OCI-LY7 (cell line): Measurements from ENCODE around the gene DNM3. TPM values are rescaled to one million over a fixed set of nuclear protein-coding genes. Genes with fewer than 3 reads are reported as not detected.

Experiments
- BruUV-seq: library from RNA; stranded (reverse); fragments of 400-500 nt; replicated peaks from 2 replicates; lab custom pipeline; 2021; lab: Mats Ljungman, UMichigan
- CTCF ChIA-PET: fragments of 300-600 bp; sonication (Branson Sonifier 250); formaldehyde crosslinking; loops from one replicate; lab custom pipeline; 2022; ENCODE audit warnings: antibody characterized with exemption; ENCODE audit not compliant: unreplicated experiment; lab: Charles Lee
- POLR2A ChIA-PET: fragments of 300-600 bp; sonication (Branson Sonifier 250); formaldehyde crosslinking; loops from one replicate; lab custom pipeline; 2022; ENCODE audit warnings: antibody characterized with exemption; lab: Charles Lee
- DNase-seq: peaks from one replicate; pipeline ENCODE4 v3.0.0-alpha.2; 2015; ENCODE audit warnings: low spot score
- H2AFZ ChIP-seq: fragments of 200-600 bp; sonication (generic), shearing (Covaris generic); 2 replicates; pipeline ENCODE4 v1.6.1; 2014; ENCODE audit warnings: mild to moderate bottlenecking, antibody characterized with exemption, low read length, moderate library complexity
- H3K27ac ChIP-seq: fragments of 200-600 bp; sonication (generic); 2 replicates; pipeline ENCODE4 v1.5.1; 2014; ENCODE audit warnings: mixed run types, low read depth, mild to moderate bottlenecking, moderate library complexity, low read length, inconsistent platforms; ENCODE audit not compliant: poor library complexity, severe bottlenecking
- H3K36me3 ChIP-seq: fragments of 200-600 bp; sonication (generic); 2 replicates; pipeline ENCODE4 v1.6.1; 2014; ENCODE audit warnings: mild to moderate bottlenecking, antibody characterized with exemption, low read length, moderate library complexity, mixed read lengths; ENCODE audit not compliant: insufficient read depth
- H3K4me1 ChIP-seq: fragments of 200-600 bp; sonication (generic); 2 replicates; pipeline ENCODE4 v1.5.1; 2014; ENCODE audit warnings: mild to moderate bottlenecking, low read length; ENCODE audit not compliant: insufficient read depth, poor library complexity, severe bottlenecking
- H3K4me2 ChIP-seq: fragments of 200-600 bp; sonication (generic); 2 replicates; pipeline ENCODE4 v1.6.1; 2014; ENCODE audit warnings: mild to moderate bottlenecking, low read length
- H3K4me3 ChIP-seq: fragments of 200-600 bp; sonication (generic); 2 replicates; pipeline ENCODE4 v1.5.1; 2014; ENCODE audit warnings: mild to moderate bottlenecking, low read depth, low read length; ENCODE audit not compliant: poor library complexity, severe bottlenecking
- H3K79me2 ChIP-seq: fragments of 200-600 bp; sonication (generic); 2 replicates; pipeline ENCODE4 v1.6.1; 2016; ENCODE audit warnings: low read depth, mild to moderate bottlenecking, low read length, moderate library complexity, mixed read lengths; ENCODE audit not compliant: insufficient read depth
- H3K9me2 ChIP-seq: fragments of 200-600 bp; sonication (generic); 2 replicates; pipeline ENCODE4 v1.6.1; 2016; ENCODE audit warnings: mild to moderate bottlenecking, low read length, mixed read lengths; ENCODE audit not compliant: insufficient read depth
- H3K9me3 ChIP-seq: fragments of 200-600 bp; sonication (generic); 2 replicates; pipeline ENCODE4 v1.6.1; 2014; ENCODE audit warnings: mild to moderate bottlenecking, mixed run types, low read length, mixed read lengths
- H4K20me1 ChIP-seq: fragments of 200-600 bp; sonication (generic); 2 replicates; pipeline ENCODE4 v1.6.1; 2014; ENCODE audit warnings: mild to moderate bottlenecking, antibody characterized with exemption, low read length, moderate library complexity, mixed read lengths; ENCODE audit not compliant: insufficient read depth
- CTCF ChIP-seq: fragments of 200-600 bp; sonication (generic); conservative IDR thresholded peaks from 2 replicates; pipeline ENCODE4 v1.5.1; 2014; ENCODE audit warnings: mild to moderate bottlenecking, antibody characterized with exemption, low read length, moderate library complexity, mixed read lengths
- EZH2phosphoT487 ChIP-seq: fragments of 200-600 bp; sonication (generic); IDR thresholded peaks from 2 replicates; pipeline ENCODE4 v1.6.1; 2018; ENCODE audit warnings: low read depth, borderline replicate concordance, mild to moderate bottlenecking, mixed run types, antibody characterized with exemption, low read length, moderate library complexity, mixed read lengths
- intact Hi-C: fragments of 100-400 bp; cut with micrococcal nuclease; formaldehyde crosslinking; loops from one replicate; pipeline ENCODE4 v1.10.0; 2022; ENCODE audit not compliant: unreplicated experiment
- total RNA-seq, 2 experiments: library from RNA; depleted of rRNA in 1 of 2; stranded (reverse); fragments of >200 nt in 1 of 2; shearing (Covaris generic) in 1 of 2; gene quantifications; 2 replicates each; pipeline ENCODE4 v1.2.3, GENCODE V29; 2014 to 2022

The DNM3 gene
- total RNA-seq, 2 experiments from 2014 or later, result 0.47 to 0.61 TPM

- H3K4me1 ChIP-seq, result no peaks in the 10 kb centered on the region
- no peak for DNase-seq
- ChIA-PET POLR2A (interaction anchor here (1.2 kb wide), 1 partner anchor 9 kb away, joined by 4 read pairs; no protein-coding TSS in a partner anchor), CTCF (no interaction called here)
- no TSS peak for BruUV-seq
- no peaks in the 10 kb centered on the region for H4K20me1 ChIP-seq
- H3K4me2 ChIP-seq, result no peak overlapping the region
- intact Hi-C loops, result no loop called here
- no peaks in the 10 kb centered on the region for H3K9me2 ChIP-seq
- TF ChIP-seq CTCF, result no peak
- no peak overlapping the region for H3K27ac ChIP-seq
- no peaks in the 10 kb centered on the region for H3K79me2 ChIP-seq
- H3K4me3 ChIP-seq, result no peak overlapping the region
- H3K9me3 ChIP-seq, result no peaks in the 10 kb centered on the region
- H2AFZ ChIP-seq, result no peak overlapping the region
- no peaks in the 10 kb centered on the region for H3K36me3 ChIP-seq
These were observed 23.6 kb upstream of the DNM3 start for GRCh38 chr1:171817511-171818265.

GRCh38 chr1:171819946-171820345 lies 21.4 kb upstream of the DNM3 start:
- intact Hi-C loops, result no loop called here
- TF ChIP-seq EZH2phosphoT487 (no peak), CTCF (no peak)
- no peak overlapping the region for H3K4me3 ChIP-seq
- no peak overlapping the region for H3K27ac ChIP-seq
- no peaks in the 10 kb centered on the region for H3K4me1 ChIP-seq
- DNase-seq, result no peak
- no peaks in the 10 kb centered on the region for H3K79me2 ChIP-seq
- CTCF ChIA-PET, result no interaction called here
- H4K20me1 ChIP-seq, result no peaks in the 10 kb centered on the region
- no TSS peak for BruUV-seq
- no peaks in the 10 kb centered on the region for H3K9me2 ChIP-seq
- H2AFZ ChIP-seq, result no peak overlapping the region
- H3K36me3 ChIP-seq, result no peaks in the 10 kb centered on the region
- H3K4me2 ChIP-seq, result no peak overlapping the region
- H3K9me3 ChIP-seq, result no peaks in the 10 kb centered on the region
- POLR2A ChIA-PET, result no interaction called here

- no peak for DNase-seq
- Histone ChIP-seq H3K4me3 (no peak overlapping the region), H3K9me2 (no peaks in the 10 kb centered on the region), H3K4me1 (no peaks in the 10 kb centered on the region), H3K4me2 (no peak overlapping the region), H3K9me3 (0 out of 2 replicates have a peak, but pooled peaks cover 8% of the 10 kb centered on the region), H3K27ac (no peak overlapping the region), H4K20me1 (no peaks in the 10 kb centered on the region), H3K79me2 (no peaks in the 10 kb centered on the region), H3K36me3 (no peaks in the 10 kb centered on the region), H2AFZ (no peak overlapping the region)
- ChIA-PET POLR2A (no interaction called here), CTCF (no interaction called here)
- BruUV-seq, result no TSS peak
- intact Hi-C loops, result no loop called here
- TF ChIP-seq CTCF (no peak), EZH2phosphoT487 (no peak)
These were observed 14.3 kb upstream of the DNM3 start for GRCh38 chr1:171826973-171827372.
